ENCODE measurements around the gene GJB3.

GJB3 gene

GRCh38 chr1:34825455-34826091 is 44.6 kb downstream of the GJB3 start:
- no peak for DNase-seq (ENCODE audit: low read depth)

- no peak for DNase-seq (ENCODE audit: low read depth)
Observed at GRCh38 chr1:34827341-34827941, 46.4 kb downstream of the GJB3 start.

GRCh38 chr1:34828611-34829010 is 47.6 kb downstream of the GJB3 start:
- DNase-seq (ENCODE audit: low read depth) = no peak

DNA sequence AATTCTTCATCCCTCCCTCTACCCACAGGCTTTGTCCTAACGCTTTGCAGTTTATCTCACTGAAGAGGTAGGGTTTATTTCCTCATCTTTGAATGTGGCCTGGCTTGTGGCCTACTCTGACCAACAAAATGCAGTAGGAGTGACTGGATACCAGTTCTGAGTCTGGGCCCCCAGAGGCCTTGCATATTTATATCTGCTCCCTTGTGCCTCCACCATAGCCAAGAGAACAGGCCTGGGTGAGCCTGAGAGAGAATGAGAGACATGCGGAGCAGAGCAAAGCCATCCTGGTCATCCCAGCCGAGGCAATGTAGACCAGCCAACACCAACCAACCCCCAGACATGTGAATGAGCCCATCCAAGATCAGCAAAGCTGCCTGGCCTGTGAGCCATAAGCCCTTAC is 48.2 kb downstream of the GJB3 start:
- no peak for DNase-seq (ENCODE audit: low read depth)

DNA sequence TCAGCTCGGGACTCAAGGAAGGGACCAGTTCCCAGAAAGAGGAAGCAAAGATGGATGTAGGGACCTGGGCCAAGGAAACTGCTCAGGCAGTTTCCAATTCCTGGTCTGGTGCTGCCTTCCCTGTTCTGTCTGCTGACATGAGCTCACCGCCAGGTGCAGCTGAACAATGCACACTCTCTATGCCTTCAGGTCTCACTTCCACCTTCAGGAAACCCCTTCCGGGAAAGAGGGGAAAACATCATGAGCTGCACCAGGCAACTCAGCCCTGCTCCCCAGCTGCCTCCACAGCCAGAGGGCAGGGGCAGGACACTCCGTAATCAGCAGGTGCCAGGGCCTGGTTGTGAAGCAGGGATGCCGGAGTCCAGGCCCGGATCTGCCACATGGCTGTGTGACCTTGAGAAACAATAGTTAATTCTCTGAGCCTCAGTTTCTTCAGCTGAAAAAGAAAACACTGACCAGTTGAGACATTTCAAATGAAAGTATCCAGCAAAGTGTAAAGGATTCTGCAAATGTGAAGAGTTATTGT is 50.8 kb downstream of the GJB3 start:
- DNase-seq (ENCODE audit: low read depth) = no peak

- no peak for DNase-seq (ENCODE audit: low read depth)
Observed at GRCh38 chr1:34833711-34834110, 52.7 kb downstream of the GJB3 start.
